Measurements from ENCODE around the gene SLC6A11. TPM values are rescaled to one million over a fixed set of nuclear protein-coding genes. Genes with fewer than 3 reads are reported as not detected.

Gene SLC6A11
- total RNA-seq, 2 experiments from 2014 or later: not detected

- TF ChIP-seq CTCF (conservative IDR thresholded peaks at IDR 0.05; ENCODE audit: low read length) (no peak), EZH2phosphoT487 (IDR thresholded peaks at IDR 0.05; ENCODE audit: borderline replicate concordance, low read depth, low read length) (no peak)
- no TSS peak for BruUV-seq (replicated peaks)
- Histone ChIP-seq H3K27ac (ENCODE audit: low read depth, low read length, poor library complexity, severe bottlenecking) (no peak overlapping the region), H3K36me3 (ENCODE audit: insufficient read depth, low read length) (no peaks in the 10 kb centered on the region), H3K79me2 (ENCODE audit: insufficient read depth, low read depth, low read length) (no peaks in the 10 kb centered on the region), H3K4me2 (ENCODE audit: low read length) (no peak overlapping the region), H3K9me2 (ENCODE audit: insufficient read depth, low read length) (no peaks in the 10 kb centered on the region), H4K20me1 (ENCODE audit: insufficient read depth, low read length) (no peaks in the 10 kb centered on the region), H3K4me1 (ENCODE audit: insufficient read depth, low read length, poor library complexity, severe bottlenecking) (no peaks in the 10 kb centered on the region), H3K4me3 (ENCODE audit: low read depth, low read length, poor library complexity, severe bottlenecking) (no peak overlapping the region), H3K9me3 (ENCODE audit: low read length) (no peaks in the 10 kb centered on the region), H2AFZ (ENCODE audit: low read length) (no peak overlapping the region)
- intact Hi-C loops (cut with micrococcal nuclease; ENCODE audit: unreplicated experiment): no loop called here
- DNase-seq (ENCODE audit: low spot score): no peak
- CTCF ChIA-PET (ENCODE audit: unreplicated experiment): no interaction called here
- POLR2A ChIA-PET: no interaction called here
These were observed 51.4 kb downstream of the SLC6A11 start for GRCh38 chr3:10867384-10867783.

GRCh38 chr3:10869460-10869859, 53.4 kb downstream of the SLC6A11 start:
- ChIA-PET CTCF (ENCODE audit: unreplicated experiment) (no interaction called here), POLR2A (no interaction called here)
- Histone ChIP-seq H3K9me3 (ENCODE audit: low read length) (no peaks in the 10 kb centered on the region), H2AFZ (ENCODE audit: low read length) (no peak overlapping the region), H3K27ac (ENCODE audit: low read depth, low read length, poor library complexity, severe bottlenecking) (no peak overlapping the region), H3K36me3 (ENCODE audit: insufficient read depth, low read length) (no peaks in the 10 kb centered on the region), H3K4me2 (ENCODE audit: low read length) (no peak overlapping the region), H3K4me1 (ENCODE audit: insufficient read depth, low read length, poor library complexity, severe bottlenecking) (no peaks in the 10 kb centered on the region), H3K9me2 (ENCODE audit: insufficient read depth, low read length) (no peaks in the 10 kb centered on the region), H4K20me1 (ENCODE audit: insufficient read depth, low read length) (no peaks in the 10 kb centered on the region), H3K4me3 (ENCODE audit: low read depth, low read length, poor library complexity, severe bottlenecking) (no peak overlapping the region), H3K79me2 (ENCODE audit: insufficient read depth, low read depth, low read length) (no peaks in the 10 kb centered on the region)
- no TSS peak for BruUV-seq (replicated peaks)
- TF ChIP-seq EZH2phosphoT487 (IDR thresholded peaks at IDR 0.05; ENCODE audit: borderline replicate concordance, low read depth, low read length) (no peak), CTCF (conservative IDR thresholded peaks at IDR 0.05; ENCODE audit: low read length) (no peak)
- intact Hi-C loops (cut with micrococcal nuclease; ENCODE audit: unreplicated experiment): no loop called here
- no peak for DNase-seq (ENCODE audit: low spot score)

- no TSS peak for BruUV-seq (replicated peaks)
- TF ChIP-seq CTCF (conservative IDR thresholded peaks at IDR 0.05; ENCODE audit: low read length) (no peak), EZH2phosphoT487 (IDR thresholded peaks at IDR 0.05; ENCODE audit: borderline replicate concordance, low read depth, low read length) (no peak)
- Histone ChIP-seq H3K9me2 (ENCODE audit: insufficient read depth, low read length) (no peaks in the 10 kb centered on the region), H3K36me3 (ENCODE audit: insufficient read depth, low read length) (no peaks in the 10 kb centered on the region), H3K79me2 (ENCODE audit: insufficient read depth, low read depth, low read length) (no peaks in the 10 kb centered on the region), H3K4me3 (ENCODE audit: low read depth, low read length, poor library complexity, severe bottlenecking) (no peak overlapping the region), H3K4me2 (ENCODE audit: low read length) (no peak overlapping the region), H2AFZ (ENCODE audit: low read length) (no peak overlapping the region), H3K27ac (ENCODE audit: low read depth, low read length, poor library complexity, severe bottlenecking) (no peak overlapping the region), H3K4me1 (ENCODE audit: insufficient read depth, low read length, poor library complexity, severe bottlenecking) (no peaks in the 10 kb centered on the region), H4K20me1 (ENCODE audit: insufficient read depth, low read length) (no peaks in the 10 kb centered on the region), H3K9me3 (ENCODE audit: low read length) (no peaks in the 10 kb centered on the region)
- CTCF ChIA-PET (ENCODE audit: unreplicated experiment): no interaction called here
- intact Hi-C loops (cut with micrococcal nuclease; ENCODE audit: unreplicated experiment): no loop called here
- no peak for DNase-seq (ENCODE audit: low spot score)
- POLR2A ChIA-PET: no interaction called here
These were observed 54.3 kb downstream of the SLC6A11 start for GRCh38 chr3:10870296-10870695.

Data from OCI-LY7 (cell line).